NCI-H1092 treated with DMSO at 0.1 percent for 48 hours (cell line): ENCODE measurements around the gene AQP5.

Experiments used
- DNase-seq: peaks from one replicate; lab custom pipeline; 2025; lab: John Stamatoyannopoulos, UW

AQP5 gene

GRCh38 chr12:49961111-49961922, at the start of gene AQP5:
TSS of gene AQP5 (plus strand) at chr12:49961872. CDS start at chr12:49962018, 146 bp downstream.
- DNase-seq = no peak

- no peak for DNase-seq
Observed at GRCh38 chr12:49912345-49913255, 49.1 kb upstream of the AQP5 start.

- no peak for DNase-seq
Observed at GRCh38 chr12:49916129-49916919, 45.3 kb upstream of the AQP5 start.

GRCh38 chr12:49917166-49917787, 44.4 kb upstream of the AQP5 start:
- no peak for DNase-seq

- DNase-seq = no peak
Observed at GRCh38 chr12:49917788-49918173, 43.9 kb upstream of the AQP5 start.

- no peak for DNase-seq
Observed at GRCh38 chr12:49920241-49920914, 41.3 kb upstream of the AQP5 start.

- no peak for DNase-seq
Observed at GRCh38 chr12:49920915-49921286, 40.8 kb upstream of the AQP5 start.

- no peak for DNase-seq
Observed at GRCh38 chr12:49921299-49921698, 40.4 kb upstream of the AQP5 start.

- DNase-seq = no peak
Observed at GRCh38 chr12:49921936-49922335, 39.7 kb upstream of the AQP5 start.

GRCh38 chr12:49922349-49923034, 39.2 kb upstream of the AQP5 start:
- DNase-seq = no peak

GRCh38 chr12:49923035-49923644, 38.5 kb upstream of the AQP5 start:
- no peak for DNase-seq

- DNase-seq = no peak
Observed at GRCh38 chr12:49923880-49924556, 37.7 kb upstream of the AQP5 start.

GRCh38 chr12:49924628-49925246, 36.9 kb upstream of the AQP5 start:
- DNase-seq = no peak

- DNase-seq = no peak
Observed at GRCh38 chr12:49925433-49926204, 36.1 kb upstream of the AQP5 start.

GRCh38 chr12:49928471-49928870, 33.2 kb upstream of the AQP5 start:
- DNase-seq = no peak

GRCh38 chr12:49929581-49929980, 32.1 kb upstream of the AQP5 start:
- DNase-seq = no peak

- no peak for DNase-seq
Observed at GRCh38 chr12:49930515-49931288, 31.0 kb upstream of the AQP5 start.

- no peak for DNase-seq
Observed at GRCh38 chr12:49932023-49932422, 29.6 kb upstream of the AQP5 start.
